ENCODE measurements around the gene ARL5A.

GRCh38 chr2:151860210-151860609 is 32.0 kb upstream of the ARL5A start:
- TF ChIP-seq ZNF274 (IDR thresholded peaks at IDR 0.05; ENCODE audit: low read depth, low read length) (no peak), YY1 (IDR thresholded peaks at IDR 0.05; ENCODE audit: insufficient read depth, insufficient read length) (no peak)
